HCT116 (cell line): ENCODE results near the gene RBMS1. TPM values are rescaled to one million over a fixed set of nuclear protein-coding genes. Genes with fewer than 3 reads are reported as not detected.

Source experiments
- ATAC-seq: fragments of 200-7000 bp; cut with Tn5 transposase; 2 replicates; pipeline ENCODE4 v1.9.1; 2020; ENCODE audit warnings: mild to moderate bottlenecking, moderate library complexity
- BruUV-seq: library from RNA; stranded (reverse); fragments of 400-500 nt; replicated peaks from 2 replicates; lab custom pipeline; 2021; lab: Mats Ljungman, UMichigan
- CTCF ChIA-PET: fragments of 300-600 bp; sonication (Branson Sonifier 250); formaldehyde crosslinking; loops from one replicate; lab custom pipeline; 2021; ENCODE audit warnings: antibody characterized with exemption; lab: Charles Lee
- POLR2A ChIA-PET: fragments of 300-600, 350-600 bp; sonication (Branson Sonifier 250); formaldehyde crosslinking; loops from one replicate; lab custom pipeline; 2021; ENCODE audit warnings: antibody characterized with exemption; lab: Charles Lee
- RAD21 ChIA-PET, 2 experiments: fragments of 300-600 bp; sonication (Branson Sonifier 250); formaldehyde crosslinking; loops; one replicate each; lab custom pipeline; 2023; ENCODE audit warnings: low total read pairs in 2 of 2; ENCODE audit not compliant: uncharacterized antibody in 2 of 2, unreplicated experiment in 2 of 2, low non-redundant PET in 1 of 2; lab: Charles Lee
- DNase-seq: peaks from one replicate; pipeline ENCODE4 v3.0.0-alpha.2; 2010; ENCODE audit warnings: low read depth, low spot score
- H2AFZ ChIP-seq: fragments of 200-600 bp; shearing (Covaris generic), sonication (generic); 2 replicates; pipeline ENCODE4 v1.6.1; 2017; ENCODE audit warnings: low read depth, mixed run types, mixed read lengths, antibody characterized with exemption, low read length; ENCODE audit not compliant: poor library complexity, severe bottlenecking
- H3K27ac ChIP-seq: 2 replicates; pipeline ENCODE4 v1.5.1; 2012; ENCODE audit warnings: low read depth, low read length
- H3K27me3 ChIP-seq: fragments of 200-600 bp; sonication (generic); 2 replicates; pipeline ENCODE4 v1.6.1; 2016; ENCODE audit warnings: mixed run types, low read length, mixed read lengths; ENCODE audit not compliant: insufficient read depth
- H3K36me3 ChIP-seq, 2 experiments: fragments of 200-500 bp in 1 of 2; fragments of 200-600 bp in 1 of 2; sonication (Bioruptor generic) in 1 of 2; sonication (generic) in 1 of 2; 2 replicates each; pipeline versions ENCODE4 v1.5.1 to v1.6.1; 2014 to 2016; ENCODE audit warnings: low read length in 2 of 2, inconsistent platforms in 1 of 2, mixed read lengths in 1 of 2, mixed run types in 1 of 2; ENCODE audit not compliant: insufficient read depth in 2 of 2, control insufficient read depth in 1 of 2
- H3K4me1 ChIP-seq, 2 experiments: fragments of 200-600 bp in 1 of 2; sonication (generic) in 1 of 2; 2 replicates each; pipeline versions ENCODE4 v1.5.1 to v1.6.1; 2012 to 2017; ENCODE audit warnings: low read length in 2 of 2, inconsistent platforms in 1 of 2, mild to moderate bottlenecking in 1 of 2, mixed read lengths in 1 of 2, mixed run types in 1 of 2, moderate library complexity in 1 of 2; ENCODE audit not compliant: insufficient read depth in 2 of 2, control insufficient read depth in 1 of 2
- H3K4me2 ChIP-seq: fragments of 200-600 bp; sonication (generic); 2 replicates; pipeline ENCODE4 v1.6.1; 2017; ENCODE audit warnings: mixed run types, low read length, mixed read lengths
- H3K4me3 ChIP-seq, 2 experiments: fragments of 200-600 bp in 1 of 2; sonication (generic) in 1 of 2; replicated peaks in 1 of 2; 2 replicates each; pipeline ENCODE4 v1.5.1; 2011 to 2016; ENCODE audit warnings: low read length in 2 of 2, control low read depth in 1 of 2, low read depth in 1 of 2, mild to moderate bottlenecking in 1 of 2, mixed read lengths in 1 of 2, mixed run types in 1 of 2
- H3K79me2 ChIP-seq: fragments of 200-600 bp; sonication (generic); 2 replicates; pipeline ENCODE4 v1.6.1; 2017; ENCODE audit warnings: mild to moderate bottlenecking, mixed run types, low read length, moderate library complexity, mixed read lengths; ENCODE audit not compliant: insufficient read depth
- H3K9ac ChIP-seq: fragments of 200-600 bp; sonication (generic); 2 replicates; pipeline ENCODE4 v1.6.1; 2016; ENCODE audit warnings: low read length, mixed read lengths
- H3K9me2 ChIP-seq: fragments of 200-600 bp; sonication (generic), shearing (Covaris generic); 2 replicates; pipeline ENCODE4 v1.6.1; 2017; ENCODE audit warnings: mixed run types, mild to moderate bottlenecking, moderate library complexity; ENCODE audit not compliant: insufficient read depth
- H3K9me3 ChIP-seq, 2 experiments: fragments of 200-500 bp in 1 of 2; fragments of 200-600 bp in 1 of 2; sonication (Bioruptor generic) in 1 of 2; sonication (generic) in 1 of 2; 2 replicates each; pipeline ENCODE4 v1.6.1; 2014 to 2017; ENCODE audit warnings: low read length in 2 of 2, mixed read lengths in 2 of 2, inconsistent platforms in 1 of 2, low read depth in 1 of 2, mild to moderate bottlenecking in 1 of 2, mixed run types in 1 of 2, moderate library complexity in 1 of 2; ENCODE audit not compliant: control insufficient read depth in 1 of 2, insufficient read depth in 1 of 2
- H4K20me1 ChIP-seq: fragments of 200-600 bp; sonication (generic), shearing (Covaris generic); 2 replicates; pipeline ENCODE4 v1.6.1; 2017; ENCODE audit warnings: mixed run types, mild to moderate bottlenecking, moderate library complexity; ENCODE audit not compliant: insufficient read depth
- CBX3 ChIP-seq: IDR thresholded peaks from 2 replicates; pipeline ENCODE4 v1.6.1; 2012; ENCODE audit warnings: low read depth
- CEBPB ChIP-seq: IDR thresholded peaks from 2 replicates; pipeline ENCODE4 v1.6.1; 2012; ENCODE audit warnings: low read depth
- ELF1 ChIP-seq: IDR thresholded peaks from 2 replicates; pipeline ENCODE4 v1.6.1; 2012; ENCODE audit warnings: low read depth, borderline replicate concordance
- EZH2 ChIP-seq: fragments of 200-600 bp; sonication (generic); IDR thresholded peaks from 2 replicates; pipeline ENCODE4 v1.6.1; 2017; ENCODE audit warnings: antibody characterized with exemption, mixed run types
- JUND ChIP-seq: IDR thresholded peaks from 2 replicates; pipeline ENCODE4 v1.6.1; 2012
- POLR2A ChIP-seq: IDR thresholded peaks from 2 replicates; pipeline ENCODE4 v1.7.0; 2011; ENCODE audit warnings: borderline replicate concordance; ENCODE audit not compliant: insufficient read depth, insufficient read length; ENCODE audit errors: extremely low read depth
- POLR2AphosphoS5 ChIP-seq: IDR thresholded peaks from 2 replicates; pipeline ENCODE4 v1.6.1; 2011; ENCODE audit warnings: mild to moderate bottlenecking, low read depth, low read length, moderate library complexity
- SIN3A ChIP-seq: IDR thresholded peaks from 2 replicates; pipeline ENCODE4 v1.6.1; 2012; ENCODE audit warnings: low read depth
- ZNF274 ChIP-seq: fragments of 200-500 bp; sonication (Bioruptor generic); IDR thresholded peaks from 2 replicates; pipeline ENCODE4 v1.6.1; 2014; ENCODE audit warnings: mild to moderate bottlenecking, low read depth, low read length, inconsistent platforms
- intact Hi-C: fragments of 100-400 bp; cut with micrococcal nuclease; formaldehyde crosslinking; loops from 2 replicates; pipeline ENCODE4 v1.10.0; 2022
- total RNA-seq: library from RNA; stranded (reverse); gene quantifications from one replicate; pipeline ENCODE4 v1.2.1, GENCODE V29; 2021; ENCODE audit not compliant: unreplicated experiment
- TF ChIP-seq, protein P1 (sequence below), 3 experiments: fragments of 200-600 bp in 1 of 3; sonication (generic) in 1 of 3; IDR thresholded peaks in 2 of 3; conservative IDR thresholded peaks in 1 of 3; 2 replicates each; pipeline ENCODE4 v1.5.1; 2012 to 2017; ENCODE audit warnings: low read depth in 2 of 3, low read length in 2 of 3, antibody characterized with exemption in 1 of 3, borderline replicate concordance in 1 of 3, control low read depth in 1 of 3, mild to moderate bottlenecking in 1 of 3, mixed read lengths in 1 of 3, mixed run types in 1 of 3, moderate library complexity in 1 of 3; ENCODE audit not compliant: insufficient read depth in 1 of 3
- TF ChIP-seq, protein P2 (sequence below): IDR thresholded peaks from 2 replicates; pipeline ENCODE4 v1.6.1; 2012
- TF ChIP-seq, protein P3 (sequence below): IDR thresholded peaks from 2 replicates; pipeline ENCODE4 v1.6.1; 2012; ENCODE audit warnings: low read depth

Gene RBMS1
- total RNA-seq, 1 experiment from 2014 or later, result 17.6 TPM

DNA sequence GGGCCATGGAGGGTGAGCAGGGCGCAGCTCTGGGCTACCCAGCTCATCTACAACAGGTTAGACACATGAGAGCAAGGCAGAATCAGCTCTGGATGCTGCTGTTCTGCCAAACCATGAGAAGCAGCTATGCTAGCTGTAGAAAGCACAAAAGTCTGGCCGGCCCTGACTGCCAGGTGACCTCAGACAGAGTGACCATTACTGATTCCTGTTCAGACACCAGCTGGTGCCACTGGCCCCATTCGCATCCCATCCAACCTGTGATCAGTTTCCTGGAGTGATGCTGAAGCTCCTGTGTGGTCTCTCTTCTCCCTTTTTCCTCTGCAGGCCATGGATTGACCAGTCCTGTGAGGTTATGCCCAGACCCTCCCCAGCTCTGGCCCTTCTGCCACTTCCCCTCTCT lies 14.3 kb downstream of the RBMS1 start:
- ChIA-PET RAD21 (no interaction called here), CTCF (no interaction called here), POLR2A (no interaction called here)
- H3K36me3 ChIP-seq, result no peaks in the 10 kb centered on the region
- H3K4me1 ChIP-seq, result no peaks in the 10 kb centered on the region
- no peak overlapping the region for H3K9ac ChIP-seq
- no peak overlapping the region for H3K4me2 ChIP-seq
- H3K4me3 ChIP-seq, result no peak overlapping the region
- H2AFZ ChIP-seq, result no peak overlapping the region
- no peaks in the 10 kb centered on the region for H3K9me3 ChIP-seq
- no peaks in the 10 kb centered on the region for H3K79me2 ChIP-seq
- intact Hi-C loops, result no loop called here
- no TSS peak for BruUV-seq
- no peak for TF ChIP-seq EZH2
- no peak for TF ChIP-seq CBX3
- no peak for TF ChIP-seq POLR2AphosphoS5
- no peak for TF ChIP-seq SIN3A
- TF ChIP-seq, protein P1, sequence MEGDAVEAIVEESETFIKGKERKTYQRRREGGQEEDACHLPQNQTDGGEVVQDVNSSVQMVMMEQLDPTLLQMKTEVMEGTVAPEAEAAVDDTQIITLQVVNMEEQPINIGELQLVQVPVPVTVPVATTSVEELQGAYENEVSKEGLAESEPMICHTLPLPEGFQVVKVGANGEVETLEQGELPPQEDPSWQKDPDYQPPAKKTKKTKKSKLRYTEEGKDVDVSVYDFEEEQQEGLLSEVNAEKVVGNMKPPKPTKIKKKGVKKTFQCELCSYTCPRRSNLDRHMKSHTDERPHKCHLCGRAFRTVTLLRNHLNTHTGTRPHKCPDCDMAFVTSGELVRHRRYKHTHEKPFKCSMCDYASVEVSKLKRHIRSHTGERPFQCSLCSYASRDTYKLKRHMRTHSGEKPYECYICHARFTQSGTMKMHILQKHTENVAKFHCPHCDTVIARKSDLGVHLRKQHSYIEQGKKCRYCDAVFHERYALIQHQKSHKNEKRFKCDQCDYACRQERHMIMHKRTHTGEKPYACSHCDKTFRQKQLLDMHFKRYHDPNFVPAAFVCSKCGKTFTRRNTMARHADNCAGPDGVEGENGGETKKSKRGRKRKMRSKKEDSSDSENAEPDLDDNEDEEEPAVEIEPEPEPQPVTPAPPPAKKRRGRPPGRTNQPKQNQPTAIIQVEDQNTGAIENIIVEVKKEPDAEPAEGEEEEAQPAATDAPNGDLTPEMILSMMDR (IDR thresholded peaks at IDR 0.05 in 2 of 3, conservative IDR thresholded peaks at IDR 0.05 in 1 of 3; ENCODE audit: borderline replicate concordance in 1 of 3, insufficient read depth in 1 of 3, low read depth in 2 of 3, low read length in 2 of 3), result no peak
- TF ChIP-seq, protein P2, sequence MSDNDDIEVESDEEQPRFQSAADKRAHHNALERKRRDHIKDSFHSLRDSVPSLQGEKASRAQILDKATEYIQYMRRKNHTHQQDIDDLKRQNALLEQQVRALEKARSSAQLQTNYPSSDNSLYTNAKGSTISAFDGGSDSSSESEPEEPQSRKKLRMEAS, result no peak
- TF ChIP-seq ELF1, result no peak
- no peak for TF ChIP-seq CEBPB
- TF ChIP-seq, protein P3, sequence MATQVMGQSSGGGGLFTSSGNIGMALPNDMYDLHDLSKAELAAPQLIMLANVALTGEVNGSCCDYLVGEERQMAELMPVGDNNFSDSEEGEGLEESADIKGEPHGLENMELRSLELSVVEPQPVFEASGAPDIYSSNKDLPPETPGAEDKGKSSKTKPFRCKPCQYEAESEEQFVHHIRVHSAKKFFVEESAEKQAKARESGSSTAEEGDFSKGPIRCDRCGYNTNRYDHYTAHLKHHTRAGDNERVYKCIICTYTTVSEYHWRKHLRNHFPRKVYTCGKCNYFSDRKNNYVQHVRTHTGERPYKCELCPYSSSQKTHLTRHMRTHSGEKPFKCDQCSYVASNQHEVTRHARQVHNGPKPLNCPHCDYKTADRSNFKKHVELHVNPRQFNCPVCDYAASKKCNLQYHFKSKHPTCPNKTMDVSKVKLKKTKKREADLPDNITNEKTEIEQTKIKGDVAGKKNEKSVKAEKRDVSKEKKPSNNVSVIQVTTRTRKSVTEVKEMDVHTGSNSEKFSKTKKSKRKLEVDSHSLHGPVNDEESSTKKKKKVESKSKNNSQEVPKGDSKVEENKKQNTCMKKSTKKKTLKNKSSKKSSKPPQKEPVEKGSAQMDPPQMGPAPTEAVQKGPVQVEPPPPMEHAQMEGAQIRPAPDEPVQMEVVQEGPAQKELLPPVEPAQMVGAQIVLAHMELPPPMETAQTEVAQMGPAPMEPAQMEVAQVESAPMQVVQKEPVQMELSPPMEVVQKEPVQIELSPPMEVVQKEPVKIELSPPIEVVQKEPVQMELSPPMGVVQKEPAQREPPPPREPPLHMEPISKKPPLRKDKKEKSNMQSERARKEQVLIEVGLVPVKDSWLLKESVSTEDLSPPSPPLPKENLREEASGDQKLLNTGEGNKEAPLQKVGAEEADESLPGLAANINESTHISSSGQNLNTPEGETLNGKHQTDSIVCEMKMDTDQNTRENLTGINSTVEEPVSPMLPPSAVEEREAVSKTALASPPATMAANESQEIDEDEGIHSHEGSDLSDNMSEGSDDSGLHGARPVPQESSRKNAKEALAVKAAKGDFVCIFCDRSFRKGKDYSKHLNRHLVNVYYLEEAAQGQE, result no peak
- TF ChIP-seq POLR2A, result no peak
- no peak for TF ChIP-seq ZNF274
- TF ChIP-seq JUND, result no peak
- DNase-seq (no peak), ATAC-seq (no peak)
- H3K9me2 ChIP-seq, result no peaks in the 10 kb centered on the region
- no peaks in the 10 kb centered on the region for H4K20me1 ChIP-seq
- no peaks in the 10 kb centered on the region for H3K27me3 ChIP-seq
- no peak overlapping the region for H3K27ac ChIP-seq
